NCI-H2171 treated with DMSO at 0.1 percent for 48 hours (cell line): ENCODE measurements around the gene FHIT.
"Not testable (repeated sequence)": the region's sequence is repeated elsewhere in the genome, so short reads cannot be mapped to it uniquely, and the experiment has no call there.

Experiments used
- DNase-seq: peaks from one replicate; lab custom pipeline; 2025; lab: John Stamatoyannopoulos, UW

The FHIT gene

GRCh38 chr3:61057464-61057863 is 193.8 kb downstream of the FHIT start:
- no peak for DNase-seq

DNA sequence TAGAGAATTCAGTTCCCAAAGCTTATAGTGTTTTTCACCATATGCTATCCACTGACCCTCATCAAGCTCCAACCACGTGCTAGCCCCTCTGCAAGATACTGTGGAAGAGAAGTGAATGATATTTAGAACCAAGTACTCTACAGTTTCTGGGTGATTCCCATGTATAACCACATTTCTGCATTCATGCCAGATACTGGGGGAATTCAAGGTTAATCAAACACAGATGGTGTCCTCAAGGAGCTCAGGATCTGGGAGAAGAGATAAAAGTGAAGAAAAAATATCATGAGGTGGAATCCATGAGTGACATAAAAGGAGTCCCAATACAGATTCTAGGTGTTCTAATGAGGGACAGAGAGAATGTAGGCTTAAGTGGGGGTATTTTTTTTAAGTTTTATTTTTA is 195.8 kb downstream of the FHIT start:
- DNase-seq, result no peak

- no peak for DNase-seq
Measured at GRCh38 chr3:61053781-61054496, 197.3 kb downstream of the FHIT start.

DNA sequence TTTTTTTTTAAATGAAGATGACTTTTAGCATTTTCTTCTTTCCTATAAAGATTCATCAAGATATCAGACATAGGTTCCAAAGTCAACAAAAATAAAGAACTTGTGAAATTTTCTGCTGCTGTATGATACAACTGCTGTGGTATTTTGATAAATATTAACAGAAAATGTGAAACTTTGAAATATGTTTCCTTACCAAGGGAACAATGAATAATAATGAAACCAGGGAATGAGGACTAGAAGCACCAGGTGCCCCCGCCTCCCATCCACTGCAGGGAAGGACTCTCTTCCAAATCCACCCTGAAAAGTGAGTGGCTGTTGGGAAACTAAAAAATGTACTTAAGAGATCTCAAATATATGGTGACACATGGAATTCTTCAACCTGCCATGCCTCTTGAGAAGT is 198.4 kb downstream of the FHIT start:
- DNase-seq, result no peak

DNA sequence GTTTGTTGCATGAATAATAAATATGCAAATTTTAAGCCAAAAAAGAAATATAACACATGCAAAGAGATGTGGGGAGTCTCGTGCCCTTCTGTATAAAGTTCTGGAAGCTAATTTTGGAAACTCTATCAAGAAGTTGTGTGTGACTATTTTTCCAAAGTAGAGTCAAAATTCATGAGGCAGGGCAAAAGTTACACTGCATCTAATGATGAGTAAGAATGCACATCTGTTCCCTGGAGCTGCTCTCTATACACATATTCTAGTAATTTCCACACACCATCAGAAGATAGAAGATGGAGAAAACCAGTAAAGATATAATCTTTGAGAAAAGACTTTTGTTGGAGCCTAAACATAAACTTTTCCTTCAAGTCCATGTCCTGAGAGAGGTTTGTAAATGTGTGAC is 199.6 kb downstream of the FHIT start:
- DNase-seq, result no peak

- not testable (repeated sequence) for DNase-seq
Measured at GRCh38 chr3:61045169-61045568, 206.1 kb downstream of the FHIT start.

GRCh38 chr3:61043156-61043555 is 208.1 kb downstream of the FHIT start:
- no peak for DNase-seq

- DNase-seq, result no peak
Measured at GRCh38 chr3:61040618-61041017, 210.6 kb downstream of the FHIT start.

DNA sequence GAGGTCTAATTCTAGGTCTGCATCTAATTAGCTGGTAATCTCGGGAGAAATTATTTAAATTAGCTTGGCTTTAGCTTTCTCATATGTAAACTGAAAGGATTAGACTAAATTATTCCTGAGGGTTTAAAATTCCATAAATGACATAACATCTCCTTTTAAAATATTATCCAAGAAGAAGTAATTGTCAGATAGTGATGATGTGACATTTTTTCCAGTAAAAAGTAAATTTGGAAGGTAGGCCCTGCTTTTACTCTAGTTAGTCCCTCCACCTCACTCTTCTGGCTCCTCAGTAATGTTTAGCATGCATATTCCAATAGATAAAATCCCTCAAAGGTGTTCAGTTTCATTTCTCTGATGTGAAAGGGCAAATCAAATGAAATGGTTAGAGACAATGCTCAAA is 215.7 kb downstream of the FHIT start:
- no peak for DNase-seq

- no peak for DNase-seq
Measured at GRCh38 chr3:61032991-61033390, 218.3 kb downstream of the FHIT start.

GRCh38 chr3:61031503-61031902 is 219.7 kb downstream of the FHIT start:
- DNase-seq, result no peak

- no peak for DNase-seq
Measured at GRCh38 chr3:61030469-61031035, 220.7 kb downstream of the FHIT start.

- peak; percentile 13 for DNase-seq
Measured at GRCh38 chr3:61029194-61029593, 222.1 kb downstream of the FHIT start.

- no peak for DNase-seq
Measured at GRCh38 chr3:61018807-61019206, 232.4 kb downstream of the FHIT start.

GRCh38 chr3:61017028-61017427 is 234.2 kb downstream of the FHIT start:
- DNase-seq, result not testable (repeated sequence)

GRCh38 chr3:61015859-61016258 is 235.4 kb downstream of the FHIT start:
- no peak for DNase-seq

- no peak for DNase-seq
Measured at GRCh38 chr3:61015408-61015807, 235.8 kb downstream of the FHIT start.

GRCh38 chr3:61008998-61009380 is 242.3 kb downstream of the FHIT start:
- DNase-seq, result no peak

GRCh38 chr3:61008153-61008997 is 242.9 kb downstream of the FHIT start:
- DNase-seq, result no peak

- DNase-seq, result no peak
Measured at GRCh38 chr3:61005591-61005990, 245.7 kb downstream of the FHIT start.

GRCh38 chr3:60998858-60999257 is 252.4 kb downstream of the FHIT start:
- no peak for DNase-seq

GRCh38 chr3:60992395-60992794 is 258.9 kb downstream of the FHIT start:
- DNase-seq, result no peak

GRCh38 chr3:60990442-60990730 is 260.9 kb downstream of the FHIT start:
- no peak for DNase-seq
